Nucleus accumbens (tissue), 56 donors: ENCODE measurements around the gene RYR1.
"Not testable (repeated sequence)": the region's sequence is repeated elsewhere in the genome, so short reads cannot be mapped to it uniquely, and the experiment has no call there.

Source experiments
- DNase-seq, 56 donors: peaks; one replicate each; lab custom pipeline; 2025; lab: John Stamatoyannopoulos, UW

Gene RYR1

DNA sequence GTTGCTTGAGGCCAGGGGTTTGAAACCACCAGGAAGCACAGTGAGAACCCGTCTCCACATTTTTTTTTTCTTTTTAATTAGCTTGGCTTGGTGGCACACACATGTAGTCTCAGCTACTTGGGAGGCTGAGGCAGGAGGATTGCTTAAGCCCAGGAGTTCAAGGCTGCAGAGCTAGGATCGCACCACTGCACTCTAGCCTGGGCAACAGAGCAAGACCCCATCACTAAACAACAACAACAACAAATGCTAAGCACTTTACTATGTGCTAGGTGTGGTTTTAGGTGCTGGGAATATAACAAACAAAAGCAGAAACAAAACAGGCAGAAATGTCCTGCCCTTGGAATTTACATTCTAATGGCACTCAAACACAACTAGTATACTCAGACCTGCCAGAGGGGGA, 51.3 kb downstream of the RYR1 start:
- no peak for DNase-seq

DNA sequence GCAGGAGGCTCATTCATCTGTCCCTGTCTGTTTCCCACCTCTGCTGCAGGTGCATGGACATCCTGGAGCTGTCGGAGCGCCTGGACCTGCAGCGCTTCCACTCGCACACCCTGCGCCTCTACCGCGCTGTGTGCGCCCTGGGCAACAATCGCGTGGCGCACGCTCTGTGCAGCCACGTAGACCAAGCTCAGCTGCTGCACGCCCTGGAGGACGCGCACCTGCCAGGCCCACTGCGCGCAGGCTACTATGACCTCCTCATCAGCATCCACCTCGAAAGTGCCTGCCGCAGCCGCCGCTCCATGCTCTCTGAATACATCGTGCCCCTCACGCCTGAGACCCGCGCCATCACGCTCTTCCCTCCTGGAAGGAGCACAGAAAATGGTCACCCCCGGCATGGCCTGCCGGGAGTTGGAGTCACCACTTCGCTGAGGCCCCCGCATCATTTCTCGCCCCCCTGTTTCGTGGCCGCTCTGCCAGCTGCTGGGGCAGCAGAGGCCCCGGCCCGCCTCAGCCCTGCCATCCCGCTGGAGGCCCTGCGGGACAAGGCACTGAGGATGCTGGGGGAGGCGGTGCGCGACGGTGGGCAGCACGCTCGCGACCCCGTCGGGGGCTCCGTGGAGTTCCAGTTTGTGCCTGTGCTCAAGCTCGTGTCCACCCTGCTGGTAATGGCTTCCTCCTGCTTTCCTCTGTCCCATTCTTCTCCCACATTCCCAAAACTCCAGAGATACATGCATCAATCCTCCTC, 52.2 kb downstream of the RYR1 start:
- no peak for DNase-seq

DNA sequence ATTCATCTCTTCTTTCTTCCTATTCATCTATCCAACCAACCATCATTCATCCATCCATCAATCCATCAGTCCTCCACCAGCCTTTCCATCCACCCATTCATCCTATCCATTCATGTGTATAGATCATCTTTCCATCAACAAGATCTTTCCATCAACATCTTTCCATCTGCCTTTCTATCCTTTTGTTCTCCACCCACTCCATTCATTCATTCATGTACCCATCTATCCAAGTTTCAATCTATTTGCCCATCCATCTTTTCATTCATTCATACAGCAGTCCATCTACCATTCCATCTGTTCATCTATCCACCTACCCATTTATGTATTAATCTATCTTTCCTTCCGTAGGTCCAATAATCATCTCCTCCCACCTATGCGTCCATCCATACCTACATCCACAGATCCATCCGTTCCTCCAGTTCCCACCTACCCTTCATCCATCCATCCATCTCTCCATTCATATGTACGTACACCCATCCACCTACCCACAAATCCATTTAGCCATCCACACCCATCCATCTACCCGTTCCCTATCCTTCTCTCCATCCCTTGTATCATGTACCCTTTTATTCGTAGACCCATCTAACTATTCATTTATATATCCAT, 53.3 kb downstream of the RYR1 start:
- DNase-seq: no peak

- no peak for DNase-seq
These were observed 54.6 kb downstream of the RYR1 start for GRCh38 chr19:38488096-38488495.

GRCh38 chr19:38488776-38489481, 55.4 kb downstream of the RYR1 start:
- no peak for DNase-seq

- DNase-seq: no peak
These were observed 57.4 kb downstream of the RYR1 start for GRCh38 chr19:38490861-38491260.

GRCh38 chr19:38492181-38492813, 58.8 kb downstream of the RYR1 start:
- DNase-seq: no peak

GRCh38 chr19:38494379-38494778, 60.9 kb downstream of the RYR1 start:
- no peak for DNase-seq

GRCh38 chr19:38495375-38495774, 61.9 kb downstream of the RYR1 start:
- DNase-seq: not testable (repeated sequence)

DNA sequence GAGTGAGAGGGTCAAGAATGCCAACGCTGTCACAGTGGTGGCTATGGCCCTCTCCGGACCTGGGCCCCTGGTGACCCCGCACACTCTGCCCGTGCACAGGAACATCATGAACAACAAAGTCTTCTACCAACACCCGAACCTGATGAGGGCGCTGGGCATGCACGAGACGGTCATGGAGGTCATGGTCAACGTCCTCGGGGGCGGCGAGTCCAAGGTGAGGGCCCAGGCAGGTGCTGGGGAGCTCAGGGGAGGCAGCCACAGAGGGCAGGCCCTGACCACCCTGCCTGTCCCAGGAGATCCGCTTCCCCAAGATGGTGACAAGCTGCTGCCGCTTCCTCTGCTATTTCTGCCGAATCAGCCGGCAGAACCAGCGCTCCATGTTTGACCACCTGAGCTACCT, 62.6 kb downstream of the RYR1 start:
- DNase-seq: no peak

- DNase-seq: no peak
These were observed 63.4 kb downstream of the RYR1 start for GRCh38 chr19:38496603-38497487.

- no peak for DNase-seq
These were observed 64.4 kb downstream of the RYR1 start for GRCh38 chr19:38497907-38498306.

- no peak for DNase-seq
These were observed 66.0 kb downstream of the RYR1 start for GRCh38 chr19:38499532-38499931.

DNA sequence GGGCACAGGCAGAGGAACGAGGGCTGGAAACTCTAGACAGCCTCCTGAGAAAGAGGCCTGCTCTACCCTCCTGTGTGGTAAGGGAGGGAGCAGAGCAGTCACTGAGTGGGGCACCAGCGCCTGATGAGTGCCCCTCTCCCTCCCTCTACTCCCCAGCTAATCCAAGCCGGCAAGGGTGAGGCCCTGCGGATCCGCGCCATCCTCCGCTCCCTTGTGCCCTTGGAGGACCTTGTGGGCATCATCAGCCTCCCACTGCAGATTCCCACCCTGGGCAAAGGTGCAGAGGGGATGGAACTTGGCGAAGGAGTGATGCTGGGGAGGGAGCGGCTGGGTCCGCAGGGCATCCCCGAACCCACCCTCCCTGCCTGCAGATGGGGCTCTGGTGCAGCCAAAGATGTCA, 67.0 kb downstream of the RYR1 start:
- no peak for DNase-seq

- no peak for DNase-seq
These were observed 69.1 kb downstream of the RYR1 start for GRCh38 chr19:38502410-38503076.

DNA sequence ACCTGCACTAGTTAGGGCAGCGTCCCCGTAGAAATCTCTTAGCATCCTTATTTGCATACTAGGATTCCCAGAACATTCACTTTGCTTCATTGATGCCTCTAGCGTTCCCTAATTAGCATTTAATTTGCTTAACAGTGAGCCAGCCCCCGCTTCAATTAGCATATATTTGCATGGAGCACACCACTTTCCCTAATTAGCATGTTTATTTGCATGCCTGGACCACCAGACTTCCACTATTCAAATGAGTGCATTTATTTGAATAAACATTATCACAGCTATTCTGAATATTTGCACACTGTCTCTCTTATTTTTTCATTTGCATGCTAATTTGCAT, 69.6 kb downstream of the RYR1 start:
- no peak for DNase-seq

DNA sequence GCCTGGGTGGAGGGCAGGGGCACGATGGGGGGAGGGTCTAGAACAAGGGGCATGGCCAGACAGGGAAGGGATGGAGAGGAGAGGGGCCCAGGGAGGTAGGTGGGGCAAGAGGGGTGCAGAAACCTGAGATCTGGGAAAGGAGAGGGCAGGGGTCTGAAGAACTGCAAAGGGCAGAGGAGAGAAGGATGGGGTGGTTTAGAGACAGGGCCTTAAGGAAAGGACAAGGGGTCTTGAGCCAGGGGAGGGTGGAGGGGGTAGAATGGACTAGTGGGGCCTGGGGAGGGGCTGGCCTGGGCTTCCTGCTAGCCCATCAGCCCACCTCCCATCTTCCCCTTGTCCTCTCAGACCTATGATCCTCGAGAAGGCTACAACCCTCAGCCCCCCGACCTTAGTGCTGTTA, 72.5 kb downstream of the RYR1 start:
- DNase-seq: no peak

DNA sequence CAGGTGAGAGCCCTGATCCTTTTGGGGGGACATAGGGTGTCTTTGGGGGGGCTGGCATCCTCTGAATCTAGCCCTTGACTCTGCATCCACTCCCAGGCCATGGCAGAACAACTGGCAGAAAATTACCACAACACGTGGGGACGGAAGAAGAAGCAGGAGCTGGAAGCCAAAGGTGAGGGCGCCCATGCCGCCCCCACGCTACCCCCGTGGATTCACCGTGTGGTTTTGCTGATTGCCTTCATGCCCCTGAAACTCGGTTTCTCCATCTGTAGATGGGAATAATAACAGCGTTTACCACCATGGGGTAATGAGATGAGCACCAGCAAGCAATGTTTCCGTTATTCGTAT, 72.9 kb downstream of the RYR1 start:
- DNase-seq: no peak

- peak in 13 of 56 donors; percentile 2 to 73 (median 20) for DNase-seq
These were observed 73.4 kb downstream of the RYR1 start for GRCh38 chr19:38506723-38507550.
